IPS-NIHi7 (cell line): ENCODE measurements around the gene DDX17.
A peak's percentile ranks its signal among the peaks of the same experiment; 100 is the strongest.

Experiments
- DNase-seq: peaks from one replicate; pipeline ENCODE4 v3.0.0; 2012; ENCODE audit warnings: mixed read lengths; ENCODE audit errors: extremely low spot score

DDX17 gene

GRCh38 chr22:38448945-38449745 is 57.0 kb downstream of the DDX17 start:
- no peak for DNase-seq

GRCh38 chr22:38446018-38446601 is 60.0 kb downstream of the DDX17 start:
- no peak for DNase-seq

- no peak for DNase-seq
Measured at GRCh38 chr22:38444783-38445182, 61.3 kb downstream of the DDX17 start.

GRCh38 chr22:38443628-38444521 is 62.2 kb downstream of the DDX17 start:
- no peak for DNase-seq

GRCh38 chr22:38442967-38443627 is 63.0 kb downstream of the DDX17 start:
- DNase-seq: no peak

GRCh38 chr22:38441620-38442287 is 64.4 kb downstream of the DDX17 start:
- DNase-seq: no peak

GRCh38 chr22:38440747-38441350 is 65.3 kb downstream of the DDX17 start:
- DNase-seq: no peak

GRCh38 chr22:38437416-38437815 is 68.7 kb downstream of the DDX17 start:
- DNase-seq: no peak

GRCh38 chr22:38436629-38437395 is 69.3 kb downstream of the DDX17 start:
- DNase-seq: no peak

GRCh38 chr22:38435965-38436364 is 70.1 kb downstream of the DDX17 start:
- DNase-seq: no peak

- DNase-seq: peak; percentile 84
Measured at GRCh38 chr22:38435010-38435409, 71.1 kb downstream of the DDX17 start.

- no peak for DNase-seq
Measured at GRCh38 chr22:38433871-38434270, 72.2 kb downstream of the DDX17 start.
